Ishikawa (cell line): ENCODE data around the gene MAP7.

Experiments
- CEBPB ChIP-seq: IDR thresholded peaks from 2 replicates; pipeline ENCODE4 v1.6.1; 2012
- CREB1 ChIP-seq: IDR thresholded peaks from 2 replicates; pipeline ENCODE4 v1.6.1; 2012; ENCODE audit warnings: low read depth
- EGR1 ChIP-seq: IDR thresholded peaks from 2 replicates; pipeline ENCODE4 v1.6.1; 2012
- EP300 ChIP-seq: IDR thresholded peaks from 2 replicates; pipeline ENCODE4 v1.6.1; 2012; ENCODE audit warnings: borderline replicate concordance
- FOXM1 ChIP-seq: IDR thresholded peaks from 2 replicates; pipeline ENCODE4 v1.6.1; 2012; ENCODE audit warnings: low read depth, borderline replicate concordance
- MAX ChIP-seq: IDR thresholded peaks from 2 replicates; pipeline ENCODE4 v1.6.1; 2012
- NFIC ChIP-seq: IDR thresholded peaks from 2 replicates; pipeline ENCODE4 v1.6.1; 2012
- RAD21 ChIP-seq: IDR thresholded peaks from 2 replicates; pipeline ENCODE4 v1.6.1; 2012; ENCODE audit warnings: low read depth
- REST ChIP-seq: IDR thresholded peaks from 2 replicates; pipeline ENCODE4 v1.6.1; 2012; ENCODE audit warnings: low read depth, mild to moderate bottlenecking
- TAF1 ChIP-seq: IDR thresholded peaks from 2 replicates; pipeline ENCODE4 v1.6.1; 2012; ENCODE audit warnings: low read depth, mild to moderate bottlenecking
- TCF12 ChIP-seq: IDR thresholded peaks from 2 replicates; pipeline ENCODE4 v1.6.1; 2012; ENCODE audit warnings: low read depth
- TEAD4 ChIP-seq: IDR thresholded peaks from 2 replicates; pipeline ENCODE4 v1.6.1; 2012
- USF1 ChIP-seq: IDR thresholded peaks from 2 replicates; pipeline ENCODE4 v1.6.1; 2012
- YY1 ChIP-seq: IDR thresholded peaks from 2 replicates; pipeline ENCODE4 v1.6.1; 2012; ENCODE audit warnings: low read depth
- ZBTB7A ChIP-seq: IDR thresholded peaks from 2 replicates; pipeline ENCODE4 v1.6.1; 2012; ENCODE audit warnings: low read depth

MAP7 gene

GRCh38 chr6:136548582-136549299 lies 1.5 kb downstream of the MAP7 start:
- TF ChIP-seq EGR1, result no peak
- no peak for TF ChIP-seq YY1
- TF ChIP-seq TAF1, result no peak
- TF ChIP-seq MAX, result no peak
- TF ChIP-seq ZBTB7A, result no peak
- no peak for TF ChIP-seq CREB1
- no peak for TF ChIP-seq NFIC
- TF ChIP-seq TEAD4, result no peak
- TF ChIP-seq USF1, result no peak
- no peak for TF ChIP-seq REST
- TF ChIP-seq RAD21, result no peak
- TF ChIP-seq EP300, result no peak
- no peak for TF ChIP-seq CEBPB

GRCh38 chr6:136547871-136548270 lies 2.4 kb downstream of the MAP7 start:
- TF ChIP-seq TAF1, result no peak
- no peak for TF ChIP-seq EGR1
- no peak for TF ChIP-seq TCF12
- no peak for TF ChIP-seq YY1
- TF ChIP-seq CEBPB, result no peak
- TF ChIP-seq CREB1, result no peak
- TF ChIP-seq FOXM1, result no peak
- no peak for TF ChIP-seq NFIC
- no peak for TF ChIP-seq RAD21
- no peak for TF ChIP-seq TEAD4
- TF ChIP-seq MAX, result no peak
- no peak for TF ChIP-seq ZBTB7A
- no peak for TF ChIP-seq REST
- TF ChIP-seq EP300, result no peak
- no peak for TF ChIP-seq USF1

GRCh38 chr6:136547336-136547735 lies 2.9 kb downstream of the MAP7 start:
- TF ChIP-seq CEBPB, result no peak
- no peak for TF ChIP-seq REST
- no peak for TF ChIP-seq CREB1
- TF ChIP-seq ZBTB7A, result no peak
- no peak for TF ChIP-seq USF1
- TF ChIP-seq EP300, result no peak
- TF ChIP-seq TAF1, result no peak
- TF ChIP-seq RAD21, result peak; percentile 42

GRCh38 chr6:136546331-136546730 lies 3.9 kb downstream of the MAP7 start:
- TF ChIP-seq YY1 (no peak), TCF12 (no peak), USF1 (no peak), ZBTB7A (no peak), EP300 (no peak), FOXM1 (no peak), EGR1 (no peak)
